Uterus (tissue), 2 donors: ENCODE data around the gene LAMA5.

Experiments used
- POLR2A ChIP-seq, 2 donors: fragments of 450-650 bp; IDR thresholded peaks; one replicate each; pipeline ENCODE4 v1.6.1; 2016; ENCODE audit warnings: antibody characterized with exemption in 2 of 2, mild to moderate bottlenecking in 1 of 2, moderate library complexity in 1 of 2
- TF ChIP-seq, protein P1 (sequence below), 4 experiments: fragments of 200-600 bp in 2 of 4; fragments of 450-650 bp in 2 of 4; sonication (generic) in 2 of 4; IDR thresholded peaks; one replicate each; pipeline ENCODE4 v1.5.1; 2016 to 2019; ENCODE audit warnings: antibody characterized with exemption in 4 of 4, mild to moderate bottlenecking in 2 of 4, moderate library complexity in 1 of 4

DNA sequence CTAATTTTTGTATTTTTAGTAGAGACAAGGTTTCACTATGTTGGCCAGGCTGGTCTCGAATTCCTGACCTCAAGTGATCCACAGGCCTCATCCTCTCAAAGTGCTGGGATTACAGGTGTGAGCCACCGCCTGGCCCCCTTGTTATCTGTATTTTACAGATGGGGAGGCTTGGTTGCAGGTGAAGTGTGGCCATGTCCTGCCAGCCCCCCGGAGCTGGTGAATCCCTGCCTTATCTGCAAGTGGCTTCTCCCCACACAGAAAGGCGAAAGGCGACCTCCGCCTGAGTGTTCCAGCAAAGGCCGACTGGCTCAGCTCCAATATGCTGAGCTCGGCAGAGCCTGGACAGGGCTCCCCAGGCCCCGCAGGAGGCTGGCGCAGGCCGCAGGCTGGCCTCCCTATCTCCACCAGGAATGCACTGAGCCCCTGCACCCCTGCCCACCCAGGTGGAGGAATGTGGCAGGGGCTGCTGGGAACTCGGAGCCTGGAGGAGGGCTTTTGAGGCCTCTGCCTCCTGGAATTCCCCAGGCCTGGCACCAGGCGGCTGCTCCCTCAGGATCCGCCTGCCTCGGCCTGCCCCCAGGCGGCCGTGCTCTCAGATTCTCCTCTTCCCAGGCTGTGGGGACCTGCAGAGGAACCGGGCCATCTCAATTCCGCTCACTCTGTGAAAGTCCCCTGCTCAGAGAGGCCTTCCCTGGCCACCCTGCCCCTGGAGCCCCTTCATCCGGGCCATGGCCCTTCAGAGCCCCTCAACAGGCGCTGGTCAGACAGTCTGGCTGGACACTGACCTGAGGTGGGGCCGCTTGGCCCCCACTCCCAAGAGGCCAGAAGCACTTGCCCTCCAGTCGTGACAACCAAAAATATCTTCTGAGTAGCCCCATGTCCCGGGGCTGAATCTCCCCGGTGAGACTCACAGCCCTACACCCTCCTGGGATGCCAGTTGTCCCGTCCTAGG is 9.3 kb upstream of the LAMA5 start:
- TF ChIP-seq, protein P1, sequence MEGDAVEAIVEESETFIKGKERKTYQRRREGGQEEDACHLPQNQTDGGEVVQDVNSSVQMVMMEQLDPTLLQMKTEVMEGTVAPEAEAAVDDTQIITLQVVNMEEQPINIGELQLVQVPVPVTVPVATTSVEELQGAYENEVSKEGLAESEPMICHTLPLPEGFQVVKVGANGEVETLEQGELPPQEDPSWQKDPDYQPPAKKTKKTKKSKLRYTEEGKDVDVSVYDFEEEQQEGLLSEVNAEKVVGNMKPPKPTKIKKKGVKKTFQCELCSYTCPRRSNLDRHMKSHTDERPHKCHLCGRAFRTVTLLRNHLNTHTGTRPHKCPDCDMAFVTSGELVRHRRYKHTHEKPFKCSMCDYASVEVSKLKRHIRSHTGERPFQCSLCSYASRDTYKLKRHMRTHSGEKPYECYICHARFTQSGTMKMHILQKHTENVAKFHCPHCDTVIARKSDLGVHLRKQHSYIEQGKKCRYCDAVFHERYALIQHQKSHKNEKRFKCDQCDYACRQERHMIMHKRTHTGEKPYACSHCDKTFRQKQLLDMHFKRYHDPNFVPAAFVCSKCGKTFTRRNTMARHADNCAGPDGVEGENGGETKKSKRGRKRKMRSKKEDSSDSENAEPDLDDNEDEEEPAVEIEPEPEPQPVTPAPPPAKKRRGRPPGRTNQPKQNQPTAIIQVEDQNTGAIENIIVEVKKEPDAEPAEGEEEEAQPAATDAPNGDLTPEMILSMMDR (IDR thresholded peaks at IDR 0.05) = peak; percentile 44 to 75 (median 70)
- TF ChIP-seq POLR2A (IDR thresholded peaks at IDR 0.05) = no peak
